H9 (cell line): Measurements from ENCODE around the gene MDH2. TPM values are rescaled to one million over a fixed set of nuclear protein-coding genes. Genes with fewer than 3 reads are reported as not detected.
"Not testable (repeated sequence)": the region's sequence is repeated elsewhere in the genome, so short reads cannot be mapped to it uniquely, and the experiment has no call there.

Experiments used
- DNase-seq: peaks from one replicate; pipeline ENCODE4 v3.0.0-alpha.2; 2017
- H2AFZ ChIP-seq: one replicate; pipeline ENCODE4 v1.6.1; 2013; ENCODE audit warnings: mild to moderate bottlenecking, low read length, control low read depth, moderate library complexity
- H2AK5ac ChIP-seq: 2 replicates; pipeline ENCODE4 v1.6.1; 2013; ENCODE audit warnings: low read length, control low read depth, mixed read lengths; ENCODE audit not compliant: insufficient read length
- H2BK120ac ChIP-seq: one replicate; pipeline ENCODE4 v1.6.1; 2013; ENCODE audit warnings: low read depth, mild to moderate bottlenecking, low read length, control low read depth, inconsistent platforms; ENCODE audit not compliant: poor library complexity, severe bottlenecking
- H2BK12ac ChIP-seq: 2 replicates; pipeline ENCODE4 v1.6.1; 2013; ENCODE audit warnings: low read length, control low read depth, mixed read lengths, low read depth; ENCODE audit not compliant: insufficient read length
- H2BK15ac ChIP-seq: 2 replicates; pipeline ENCODE4 v1.6.1; 2013; ENCODE audit warnings: low read depth, low read length, control low read depth
- H2BK20ac ChIP-seq: one replicate; pipeline ENCODE4 v1.6.1; 2013; ENCODE audit warnings: low read depth, mild to moderate bottlenecking, low read length, control low read depth, inconsistent platforms; ENCODE audit not compliant: poor library complexity, severe bottlenecking
- H2BK5ac ChIP-seq: 2 replicates; pipeline ENCODE4 v1.6.1; 2013; ENCODE audit warnings: low read length, control low read depth, mixed read lengths; ENCODE audit not compliant: insufficient read length
- H3K14ac ChIP-seq: 2 replicates; pipeline ENCODE4 v1.6.1; 2013; ENCODE audit warnings: low read length, control low read depth; ENCODE audit not compliant: insufficient read depth
- H3K18ac ChIP-seq: 2 replicates; pipeline ENCODE4 v1.6.1; 2013; ENCODE audit warnings: low read depth, mild to moderate bottlenecking, mixed read lengths, low read length, control low read depth; ENCODE audit not compliant: insufficient read length
- H3K23ac ChIP-seq: 2 replicates; pipeline ENCODE4 v1.6.1; 2013; ENCODE audit warnings: low read length, control low read depth, mixed read lengths, low read depth; ENCODE audit not compliant: insufficient read length
- H3K23me2 ChIP-seq: 2 replicates; pipeline ENCODE4 v1.6.1; 2013; ENCODE audit warnings: low read depth, mild to moderate bottlenecking, mixed read lengths, low read length, control low read depth; ENCODE audit not compliant: insufficient read length, poor library complexity, severe bottlenecking
- H3K27ac ChIP-seq: 2 replicates; pipeline ENCODE4 v1.5.1; 2013; ENCODE audit warnings: low read length, control low read depth, mixed read lengths, low read depth; ENCODE audit not compliant: insufficient read length
- H3K27me3 ChIP-seq: 2 replicates; pipeline ENCODE4 v1.6.1; 2013; ENCODE audit warnings: low read length, control low read depth, inconsistent platforms; ENCODE audit not compliant: insufficient read depth
- H3K4ac ChIP-seq: 2 replicates; pipeline ENCODE4 v1.6.1; 2013; ENCODE audit warnings: low read depth, mild to moderate bottlenecking, control low read depth, inconsistent platforms, low read length, moderate library complexity
- H3K4me1 ChIP-seq: 2 replicates; pipeline ENCODE4 v1.6.1; 2013; ENCODE audit warnings: low read length, control low read depth, inconsistent platforms; ENCODE audit not compliant: insufficient read depth
- H3K4me2 ChIP-seq: 2 replicates; pipeline ENCODE4 v1.6.1; 2013; ENCODE audit warnings: low read length, control low read depth, mixed read lengths; ENCODE audit not compliant: insufficient read length, insufficient read depth
- H3K56ac ChIP-seq: 2 replicates; pipeline ENCODE4 v1.6.1; 2013; ENCODE audit warnings: low read depth, mild to moderate bottlenecking, mixed read lengths, low read length, control low read depth; ENCODE audit not compliant: insufficient read length
- H3K79me1 ChIP-seq: 2 replicates; pipeline ENCODE4 v1.6.1; 2013; ENCODE audit warnings: low read depth, mild to moderate bottlenecking, moderate library complexity, low read length, control low read depth, inconsistent platforms; ENCODE audit not compliant: insufficient read depth, poor library complexity, severe bottlenecking
- H3K79me2 ChIP-seq: 2 replicates; pipeline ENCODE4 v1.6.1; 2013; ENCODE audit warnings: low read length, control low read depth, inconsistent platforms; ENCODE audit not compliant: insufficient read depth
- H3K9ac ChIP-seq: 2 replicates; pipeline ENCODE4 v1.6.1; 2013; ENCODE audit warnings: low read length, control low read depth, mixed read lengths; ENCODE audit not compliant: insufficient read length; ENCODE audit errors: extremely low read depth
- H3K9me3 ChIP-seq: one replicate; pipeline ENCODE4 v1.6.1; 2013; ENCODE audit warnings: low read depth, low read length, inconsistent platforms; ENCODE audit not compliant: control insufficient read depth
- H3T11ph ChIP-seq: one replicate; pipeline ENCODE4 v1.6.1; 2013; ENCODE audit warnings: mild to moderate bottlenecking, low read length, control low read depth, inconsistent platforms
- H4K20me1 ChIP-seq: one replicate; pipeline ENCODE4 v1.6.1; 2013; ENCODE audit not compliant: control insufficient read depth, insufficient read length, insufficient read depth
- H4K5ac ChIP-seq: 2 replicates; pipeline ENCODE4 v1.6.1; 2013; ENCODE audit warnings: low read depth, mild to moderate bottlenecking, mixed read lengths, low read length, control low read depth; ENCODE audit not compliant: insufficient read length
- H4K8ac ChIP-seq: replicated peaks from 2 replicates; pipeline ENCODE4 v1.6.1; 2013; ENCODE audit warnings: low read length, control low read depth, mixed read lengths, low read depth; ENCODE audit not compliant: insufficient read length
- H4K91ac ChIP-seq: 2 replicates; pipeline ENCODE4 v1.6.1; 2013; ENCODE audit warnings: low read depth, mild to moderate bottlenecking, moderate library complexity, mixed read lengths, low read length, control low read depth; ENCODE audit not compliant: insufficient read length
- H3K27ac Mint-ChIP-seq, 3 experiments: 2 replicates in 2 of 3; 3 replicates in 1 of 3; pipeline ENCODE4 v1.8.0; 2020 to 2021; ENCODE audit warnings: mixed read lengths in 3 of 3, mild to moderate bottlenecking in 1 of 3, moderate library complexity in 1 of 3
- H3K27me3 Mint-ChIP-seq: 2 replicates; pipeline ENCODE4 v1.8.0; 2021; ENCODE audit warnings: low read depth, mild to moderate bottlenecking, moderate library complexity, mixed read lengths
- H3K36me3 Mint-ChIP-seq, 3 experiments: 2 replicates in 2 of 3; 3 replicates in 1 of 3; pipeline ENCODE4 v1.8.0; 2020 to 2021; ENCODE audit warnings: low read depth in 3 of 3, mixed read lengths in 3 of 3; ENCODE audit not compliant: insufficient read depth in 1 of 3
- H3K4me1 Mint-ChIP-seq, 2 experiments: 2 replicates each; pipeline ENCODE4 v1.8.0; 2020; ENCODE audit warnings: mixed read lengths in 2 of 2
- H3K4me3 Mint-ChIP-seq, 2 experiments: 2 replicates in 1 of 2; 3 replicates in 1 of 2; pipeline ENCODE4 v1.8.0; 2020 to 2021; ENCODE audit warnings: mild to moderate bottlenecking in 2 of 2, mixed read lengths in 2 of 2, moderate library complexity in 1 of 2
- H3K9me3 Mint-ChIP-seq, 2 experiments: 2 replicates in 1 of 2; 3 replicates in 1 of 2; pipeline ENCODE4 v1.8.0; 2020; ENCODE audit warnings: mild to moderate bottlenecking in 2 of 2, mixed read lengths in 2 of 2, moderate library complexity in 1 of 2
- WGBS: extraction: QIAGEN DNeasy Blood & Tissue Kit; methylation state at CpG from one replicate; pipeline ENCODE4 v1.1.7; 2013; ENCODE audit warnings: missing lambda C conversion rate, low lambda C conversion rate, mixed read lengths; ENCODE audit not compliant: insufficient read length; ENCODE audit errors: extremely low coverage; 5-methylcytosine and 5-hydroxymethylcytosine counted together
- total RNA-seq: library from RNA; stranded (reverse); gene quantifications from 2 replicates; pipeline ENCODE4 v1.2.1, GENCODE V29; 2021

The MDH2 gene
- total RNA-seq, 1 experiment from 2014 or later, result 260 TPM

DNA sequence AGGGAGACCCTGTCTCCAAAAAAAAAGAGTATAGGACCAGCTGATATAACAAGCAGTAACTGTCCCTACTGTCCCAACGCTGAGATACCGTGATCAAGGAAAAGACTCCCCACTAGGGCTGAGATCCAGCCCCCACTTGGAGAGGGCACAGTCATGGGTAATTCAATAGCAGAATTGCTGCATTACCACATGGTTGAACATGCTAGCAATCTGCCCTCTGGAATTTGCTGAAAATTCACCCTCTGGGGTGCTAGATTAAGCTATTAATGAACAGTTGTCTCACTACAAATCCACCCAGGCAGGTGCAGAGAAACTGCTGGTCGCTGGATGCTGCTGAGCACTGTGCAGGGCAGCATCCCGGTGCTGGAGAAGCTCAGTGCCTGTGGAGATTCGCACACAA is 46.4 kb downstream of the MDH2 start:
- H3K4me1 Mint-ChIP-seq, H2BK5ac ChIP-seq, DNase-seq, H3K56ac ChIP-seq, H3K23ac ChIP-seq, H3K9me3 Mint-ChIP-seq, H3K14ac ChIP-seq, H2BK20ac ChIP-seq, H3K27ac ChIP-seq, H3K36me3 Mint-ChIP-seq, H3K79me1 ChIP-seq, H3K4me2 ChIP-seq, H3K9me3 ChIP-seq, H3K4ac ChIP-seq, H3K4me3 Mint-ChIP-seq, H3K27ac Mint-ChIP-seq, H3K9ac ChIP-seq, H2AK5ac ChIP-seq, H2BK15ac ChIP-seq, H4K91ac ChIP-seq, H4K5ac ChIP-seq, H2BK12ac ChIP-seq, H3K27me3 Mint-ChIP-seq, H3K18ac ChIP-seq, H2BK120ac ChIP-seq, H3K79me2 ChIP-seq, H4K8ac ChIP-seq, H3K27me3 ChIP-seq, H3T11ph ChIP-seq, H3K4me1 ChIP-seq, H4K20me1 ChIP-seq, H3K23me2 ChIP-seq, H2AFZ ChIP-seq: not testable (repeated sequence)
- no CpG with 5 or more reads among the region's 5 CpGs for WGBS
